SK-N-MC (cell line): ENCODE measurements around the gene NAV3.

Experiments
- DNase-seq: peaks from one replicate; pipeline ENCODE4 v3.0.0-alpha.2; 2011; ENCODE audit warnings: low read depth, low spot score
- H3K27ac ChIP-seq: fragments of 200-600 bp; sonication (generic); 2 replicates; pipeline ENCODE4 v1.5.1; 2016; ENCODE audit warnings: mixed run types
- H3K36me3 ChIP-seq: fragments of 200-600 bp; sonication (generic); 2 replicates; pipeline ENCODE4 v1.6.1; 2017; ENCODE audit warnings: antibody characterized with exemption, low read length, mixed read lengths; ENCODE audit not compliant: insufficient read depth
- H3K4me3 ChIP-seq: fragments of 200-600 bp; sonication (generic); 2 replicates; pipeline ENCODE4 v1.5.1; 2016
- H3K9ac ChIP-seq: fragments of 200-600 bp; sonication (generic); 2 replicates; pipeline ENCODE4 v1.8.0; 2017; ENCODE audit warnings: mixed run types, mixed read lengths; ENCODE audit not compliant: insufficient read length
- H3K9me3 ChIP-seq: fragments of 200-600 bp; sonication (generic); 2 replicates; pipeline ENCODE4 v1.6.1; 2017; ENCODE audit warnings: low read depth, mild to moderate bottlenecking, antibody characterized with exemption, low read length, moderate library complexity, mixed read lengths
- EZH2 ChIP-seq: fragments of 200-600 bp; sonication (generic); IDR thresholded peaks from one replicate; pipeline ENCODE4 v1.6.1; 2017; ENCODE audit warnings: antibody characterized with exemption
- FOXP2 ChIP-seq: optimal IDR thresholded peaks from 2 replicates; pipeline ENCODE3; 2011; ENCODE audit warnings: mild to moderate bottlenecking, moderate library complexity; ENCODE audit not compliant: insufficient read depth; ENCODE audit errors: extremely low read length, control extremely low read depth
- POLR2AphosphoS5 ChIP-seq: IDR thresholded peaks from 2 replicates; pipeline ENCODE4 v1.6.1; 2012; ENCODE audit warnings: mild to moderate bottlenecking, low read depth, low read length, borderline replicate concordance

The NAV3 gene

GRCh38 chr12:77965790-77966189 lies 135.1 kb downstream of the NAV3 start:
- Histone ChIP-seq H3K27ac (no peak overlapping the region), H3K9ac (no peak overlapping the region), H3K9me3 (no peaks in the 10 kb centered on the region), H3K4me3 (no peak overlapping the region), H3K36me3 (no peaks in the 10 kb centered on the region)
- TF ChIP-seq POLR2AphosphoS5: no peak
- TF ChIP-seq EZH2: no peak
- TF ChIP-seq FOXP2: no peak
- DNase-seq: no peak

GRCh38 chr12:77968021-77968420 lies 137.3 kb downstream of the NAV3 start:
- no peak overlapping the region for H3K27ac ChIP-seq
- DNase-seq: no peak
- TF ChIP-seq FOXP2 (no peak), EZH2 (no peak)
- H3K9ac ChIP-seq: no peak overlapping the region
- no peak overlapping the region for H3K4me3 ChIP-seq
- H3K36me3 ChIP-seq: no peaks in the 10 kb centered on the region
- H3K9me3 ChIP-seq: no peaks in the 10 kb centered on the region

- no peaks in the 10 kb centered on the region for H3K9me3 ChIP-seq
- no peak overlapping the region for H3K9ac ChIP-seq
- TF ChIP-seq FOXP2 (no peak), EZH2 (no peak), POLR2AphosphoS5 (no peak)
- H3K36me3 ChIP-seq: no peaks in the 10 kb centered on the region
- no peak overlapping the region for H3K4me3 ChIP-seq
- no peak overlapping the region for H3K27ac ChIP-seq
- DNase-seq: no peak
Observed at GRCh38 chr12:77968571-77968970, 137.9 kb downstream of the NAV3 start.

- no peak overlapping the region for H3K27ac ChIP-seq
Observed at GRCh38 chr12:77973579-77973978, 142.9 kb downstream of the NAV3 start.

GRCh38 chr12:77974645-77975044 lies 144.0 kb downstream of the NAV3 start:
- H3K27ac ChIP-seq: no peak overlapping the region
- H3K9me3 ChIP-seq: peaks cover 3% of the 10 kb centered on the region; the same call in 1 of the 2 replicates
- no peak for DNase-seq
- TF ChIP-seq FOXP2 (no peak), EZH2 (no peak), POLR2AphosphoS5 (no peak)
- peaks cover 3% of the 10 kb centered on the region; the same call in 1 of the 2 replicates for H3K36me3 ChIP-seq
- H3K9ac ChIP-seq: no peak overlapping the region
- no peak overlapping the region for H3K4me3 ChIP-seq

More at GRCh38 chr12:77973579-77973978, 142.9 kb downstream of the NAV3 start:
- no peaks in the 10 kb centered on the region for H3K36me3 ChIP-seq
- DNase-seq: no peak
- H3K9me3 ChIP-seq: no peaks in the 10 kb centered on the region
- H3K4me3 ChIP-seq: no peak overlapping the region
- TF ChIP-seq FOXP2 (no peak), POLR2AphosphoS5 (no peak), EZH2 (no peak)
- H3K9ac ChIP-seq: no peak overlapping the region

- H3K36me3 ChIP-seq: peaks cover 8% of the 10 kb centered on the region; the same call in 1 of the 2 replicates
- H3K27ac ChIP-seq: peak overlapping the region; percentile 92
- DNase-seq: no peak
Observed at GRCh38 chr12:77979597-77980250, 149.0 kb downstream of the NAV3 start.

GRCh38 chr12:77980782-77981181 lies 150.1 kb downstream of the NAV3 start:
- Histone ChIP-seq H3K4me3 (peak overlapping the region; percentile 71), H3K9ac (no peak overlapping the region), H3K36me3 (peaks cover 8% of the 10 kb centered on the region; the same call in 1 of the 2 replicates), H3K9me3 (peaks cover 8% of the 10 kb centered on the region; the same call in 1 of the 2 replicates), H3K27ac (peak overlapping the region; percentile 92)
- peak; percentile 59 for DNase-seq
- TF ChIP-seq POLR2AphosphoS5: no peak
- no peak for TF ChIP-seq EZH2
- no peak for TF ChIP-seq FOXP2

More at GRCh38 chr12:77979597-77980250, 149.0 kb downstream of the NAV3 start:
- Histone ChIP-seq H3K9me3 (peaks cover 8% of the 10 kb centered on the region; the same call in 1 of the 2 replicates), H3K9ac (no peak overlapping the region), H3K4me3 (no peak overlapping the region)
- TF ChIP-seq FOXP2 (no peak), POLR2AphosphoS5 (no peak), EZH2 (no peak)

- Histone ChIP-seq H3K9me3 (peaks cover 8% of the 10 kb centered on the region; the same call in 1 of the 2 replicates), H3K9ac (no peak overlapping the region), H3K27ac (no peak overlapping the region), H3K36me3 (peaks cover 8% of the 10 kb centered on the region; the same call in 1 of the 2 replicates), H3K4me3 (no peak overlapping the region)
- no peak for TF ChIP-seq FOXP2
- TF ChIP-seq POLR2AphosphoS5: no peak
- DNase-seq: no peak
Observed at GRCh38 chr12:77983859-77984258, 153.2 kb downstream of the NAV3 start.

GRCh38 chr12:77992760-77993159 lies 162.1 kb downstream of the NAV3 start:
- 0 out of 2 replicates have a peak, but pooled peaks cover 3% of the 10 kb centered on the region for H3K36me3 ChIP-seq
- peaks cover 5% of the 10 kb centered on the region; the same call in 1 of the 2 replicates for H3K9me3 ChIP-seq
- TF ChIP-seq POLR2AphosphoS5 (no peak), FOXP2 (no peak), EZH2 (no peak)
- no peak for DNase-seq
- no peak overlapping the region for H3K27ac ChIP-seq
- no peak overlapping the region for H3K9ac ChIP-seq
- H3K4me3 ChIP-seq: no peak overlapping the region
